Activated naive CD4-positive, alpha-beta T cell treated with anti-CD3 and anti-CD28 coated beads for 36 hours (primary cell): ENCODE results near the gene GPSM3. TPM values are rescaled to one million over a fixed set of nuclear protein-coding genes. Genes with fewer than 3 reads are reported as not detected.
A peak's percentile ranks its signal among the peaks of the same experiment; 100 is the strongest.
"Not testable (repeated sequence)": the region's sequence is repeated elsewhere in the genome, so short reads cannot be mapped to it uniquely, and the experiment has no call there.

Experiments used
- CTCF ChIA-PET: fragments of 350-600 bp; sonication (Branson Sonifier 250); formaldehyde crosslinking; loops from one replicate; lab custom pipeline; 2021; ENCODE audit warnings: antibody characterized with exemption; lab: Charles Lee
- DNase-seq: peaks from one replicate; pipeline ENCODE4 v3.0.0-alpha.2; 2020
- H3K27ac Mint-ChIP-seq: one replicate; pipeline ENCODE4 v1.8.0; 2021; ENCODE audit warnings: mild to moderate bottlenecking, mixed read lengths
- H3K27me3 Mint-ChIP-seq: one replicate; pipeline ENCODE4 v1.8.0; 2021; ENCODE audit warnings: low read depth, mixed read lengths
- H3K36me3 Mint-ChIP-seq: one replicate; pipeline ENCODE4 v1.8.0; 2021; ENCODE audit warnings: low read depth, mixed read lengths
- H3K4me1 Mint-ChIP-seq: one replicate; pipeline ENCODE4 v1.8.0; 2021; ENCODE audit warnings: low read depth, mixed read lengths
- H3K4me3 Mint-ChIP-seq: one replicate; pipeline ENCODE4 v1.8.0; 2021; ENCODE audit warnings: mild to moderate bottlenecking, moderate library complexity, mixed read lengths
- H3K9me3 Mint-ChIP-seq: one replicate; pipeline ENCODE4 v1.8.0; 2021; ENCODE audit warnings: mixed read lengths
- intact Hi-C: fragments of 100-400 bp; cut with micrococcal nuclease; formaldehyde crosslinking; loops from one replicate; pipeline ENCODE4 v1.15.1; 2023
- total RNA-seq, 2 experiments: library from RNA; stranded (reverse); gene quantifications; one replicate each; pipeline ENCODE4 v1.2.3, GENCODE V29; 2021

Gene GPSM3
- total RNA-seq, 2 experiments from 2014 or later: 71.8 to 72.1 TPM

- H3K36me3 Mint-ChIP-seq: peaks cover 1% of the 10 kb centered on the region
- H3K4me1 Mint-ChIP-seq: peaks cover 28% of the 10 kb centered on the region
- no peak overlapping the region for H3K4me3 Mint-ChIP-seq
- no peak overlapping the region for H3K27ac Mint-ChIP-seq
- no peak for DNase-seq
- H3K27me3 Mint-ChIP-seq: no peaks in the 10 kb centered on the region
- CTCF ChIA-PET: interaction anchor here (0.6 kb wide), 1 partner anchor 58 kb away, joined by 3 read pairs; no protein-coding TSS in a partner anchor
- intact Hi-C loops: loop anchor here (5.0 to 10.0 kb wide), 4 partner anchors 654 to 1006 kb away; partner anchors contain the start of genes ATP6V1G2, DDX39B, HSD17B8 and MICB
- H3K9me3 Mint-ChIP-seq: no peaks in the 10 kb centered on the region
These were observed 5.9 kb upstream of the GPSM3 start for GRCh38 chr6:32198345-32198696.

- peaks cover 1% of the 10 kb centered on the region for H3K36me3 Mint-ChIP-seq
- no peaks in the 10 kb centered on the region for H3K9me3 Mint-ChIP-seq
- intact Hi-C loops: loop anchor here (5.0 to 10.0 kb wide), 4 partner anchors 652 to 1008 kb away; partner anchors contain the start of genes ATP6V1G2, DDX39B, HSD17B8 and MICB
These were observed 4.5 kb upstream of the GPSM3 start for GRCh38 chr6:32196682-32197616.

GRCh38 chr6:32195902-32196681, 3.6 kb upstream of the GPSM3 start:
- peaks cover 35% of the 10 kb centered on the region for H3K4me1 Mint-ChIP-seq

More at GRCh38 chr6:32196682-32197616, 4.5 kb upstream of the GPSM3 start:
- Mint-ChIP-seq H3K4me1 (peaks cover 32% of the 10 kb centered on the region), H3K27me3 (no peaks in the 10 kb centered on the region), H3K27ac (peak overlapping the region; percentile 98), H3K4me3 (peak overlapping the region; percentile 97)
- DNase-seq: no peak
- CTCF ChIA-PET: interaction anchor here (0.7 kb wide), 1 partner anchor 177 kb away, joined by 3 read pairs; no protein-coding TSS in a partner anchor

GRCh38 chr6:32195652-32195901, 3.1 kb upstream of the GPSM3 start:
- peak; percentile 100 for DNase-seq
- peak overlapping the region; percentile 97 for H3K4me3 Mint-ChIP-seq
- peaks cover 10% of the 10 kb centered on the region for H3K36me3 Mint-ChIP-seq
- peaks cover 36% of the 10 kb centered on the region for H3K4me1 Mint-ChIP-seq
- H3K27me3 Mint-ChIP-seq: no peaks in the 10 kb centered on the region
- H3K9me3 Mint-ChIP-seq: no peaks in the 10 kb centered on the region
- peak overlapping the region; percentile 95 for H3K27ac Mint-ChIP-seq
- intact Hi-C loops: loop anchor here (1.0 to 10.0 kb wide), 9 partner anchors 17 to 1009 kb away; partner anchors contain the start of genes ATF6B, ATP6V1G2, DDX39B and HSD17B8
- CTCF ChIA-PET: interaction anchor here (0.6 to 2.0 kb wide), 12 partner anchors 10 to 81 kb away, joined by 3 to 11 read pairs (median 4); partner anchors contain the start of genes AGPAT1 and RNF5

More at GRCh38 chr6:32195902-32196681, 3.6 kb upstream of the GPSM3 start:
- peak; percentile 73 for DNase-seq
- Mint-ChIP-seq H3K27me3 (no peaks in the 10 kb centered on the region), H3K27ac (peak overlapping the region; percentile 98), H3K36me3 (peaks cover 8% of the 10 kb centered on the region), H3K4me3 (peak overlapping the region; percentile 97), H3K9me3 (no peaks in the 10 kb centered on the region)
- intact Hi-C loops: loop anchor here (1.0 to 10.0 kb wide), 9 partner anchors 18 to 1009 kb away; partner anchors contain the start of genes ATF6B, ATP6V1G2, DDX39B and HSD17B8
- CTCF ChIA-PET: interaction anchor here (0.6 to 2.0 kb wide), 11 partner anchors 9 to 81 kb away, joined by 3 to 11 read pairs (median 5); partner anchors contain the start of genes AGPAT1 and RNF5

- Mint-ChIP-seq H3K4me3 (peak overlapping the region; percentile 97), H3K36me3 (peaks cover 10% of the 10 kb centered on the region), H3K27ac (peak overlapping the region; percentile 95), H3K4me1 (peaks cover 36% of the 10 kb centered on the region), H3K27me3 (no peaks in the 10 kb centered on the region), H3K9me3 (no peaks in the 10 kb centered on the region)
- CTCF ChIA-PET: interaction anchor here (0.6 to 2.0 kb wide), 11 partner anchors 10 to 80 kb away, joined by 3 to 11 read pairs (median 5); partner anchors contain the start of genes AGPAT1 and RNF5
- peak; percentile 66 for DNase-seq
- intact Hi-C loops: loop anchor here (1.0 to 10.0 kb wide), 10 partner anchors 17 to 1010 kb away; partner anchors contain the start of genes ATF6B, ATP6V1G2, CLIC1 and DDX39B
These were observed 2.6 kb upstream of the GPSM3 start for GRCh38 chr6:32194825-32195651.

- Mint-ChIP-seq H3K9me3 (no peaks in the 10 kb centered on the region), H3K4me3 (peak overlapping the region; percentile 97), H3K27me3 (no peaks in the 10 kb centered on the region), H3K27ac (peak overlapping the region; percentile 95), H3K36me3 (peaks cover 10% of the 10 kb centered on the region), H3K4me1 (peaks cover 36% of the 10 kb centered on the region)
- DNase-seq: no peak
- CTCF ChIA-PET: interaction anchor here (1.9 to 2.0 kb wide), 2 partner anchors 17 to 77 kb away, joined by 3 to 11 read pairs; partner anchors contain the start of genes AGPAT1 and RNF5
- intact Hi-C loops: loop anchor here (5.0 to 10.0 kb wide), 4 partner anchors 457 to 1010 kb away; partner anchors contain the start of genes ATP6V1G2, CLIC1, DDX39B and HSD17B8
These were observed 1.9 kb upstream of the GPSM3 start for GRCh38 chr6:32194388-32194787.

- H3K27me3 Mint-ChIP-seq, DNase-seq, H3K9me3 Mint-ChIP-seq: not testable (repeated sequence)
- Mint-ChIP-seq H3K4me1 (peaks cover 48% of the 10 kb centered on the region), H3K36me3 (peaks cover 21% of the 10 kb centered on the region), H3K4me3 (peak overlapping the region; percentile 95), H3K27ac (peak overlapping the region; percentile 99)
- CTCF ChIA-PET: interaction anchor here (0.5 to 1.4 kb wide), 5 partner anchors 33 to 233 kb away, joined by 3 to 6 read pairs (median 3); no protein-coding TSS in a partner anchor
- intact Hi-C loops: loop anchor here (5.0 to 10.0 kb wide), 4 partner anchors 456 to 1012 kb away; partner anchors contain the start of genes ATP6V1G2, CLIC1, DDX39B and HSD17B8
These were observed 653 bp upstream of the GPSM3 start for GRCh38 chr6:32193096-32193495.

- Mint-ChIP-seq H3K4me1 (peaks cover 58% of the 10 kb centered on the region), H3K9me3 (no peaks in the 10 kb centered on the region), H3K4me3 (peak overlapping the region; percentile 95), H3K36me3 (peaks cover 30% of the 10 kb centered on the region), H3K27me3 (no peaks in the 10 kb centered on the region), H3K27ac (peak overlapping the region; percentile 99)
- peak; percentile 52 for DNase-seq
- intact Hi-C loops: loop anchor here (5.0 to 10.0 kb wide), 4 partner anchors 455 to 1013 kb away; partner anchors contain the start of genes ATP6V1G2, CLIC1, DDX39B and HSD17B8
- CTCF ChIA-PET: interaction anchor here (0.5 to 1.4 kb wide), 3 partner anchors 34 to 74 kb away, joined by 3 to 6 read pairs (median 3); no protein-coding TSS in a partner anchor
These were observed 491 bp downstream of the GPSM3 start for GRCh38 chr6:32191696-32192607.

GRCh38 chr6:32190911-32191677, 1.3 kb downstream of the GPSM3 start:
- Mint-ChIP-seq H3K9me3 (no peaks in the 10 kb centered on the region), H3K27me3 (no peaks in the 10 kb centered on the region)
- intact Hi-C loops: loop anchor here (1.0 to 10.0 kb wide), 6 partner anchors 13 to 1014 kb away; partner anchors contain the start of genes ATF6B, ATP6V1G2, CLIC1 and DDX39B

More at GRCh38 chr6:32190911-32191677, 1.3 kb downstream of the GPSM3 start:
- peak; percentile 23 for DNase-seq
- Mint-ChIP-seq H3K4me3 (peak overlapping the region; percentile 95), H3K27ac (peak overlapping the region; percentile 99), H3K36me3 (peaks cover 35% of the 10 kb centered on the region), H3K4me1 (peaks cover 59% of the 10 kb centered on the region)
- CTCF ChIA-PET: no interaction called here
